Left ventricle myocardium inferior (tissue), 1 donor: ENCODE measurements around the gene STOX2. TPM values are rescaled to one million over a fixed set of nuclear protein-coding genes. Genes with fewer than 3 reads are reported as not detected.
A peak's percentile ranks its signal among the peaks of the same experiment; 100 is the strongest.

Source experiments
- DNase-seq: peaks from one replicate; pipeline ENCODE4 v3.0.0-alpha.2; 2020
- H3K27ac ChIP-seq: fragments of 200-600 bp; replicated peaks from 2 replicates; pipeline ENCODE4 v1.8.0; 2021
- H3K27me3 ChIP-seq: fragments of 200-600 bp; 2 replicates; pipeline ENCODE4 v1.8.0; 2021; ENCODE audit warnings: low read depth
- H3K36me3 ChIP-seq: fragments of 200-600 bp; 2 replicates; pipeline ENCODE4 v1.8.0; 2021
- H3K4me1 ChIP-seq: fragments of 200-600 bp; 2 replicates; pipeline ENCODE4 v1.8.0; 2021
- H3K4me3 ChIP-seq: fragments of 200-600 bp; 2 replicates; pipeline ENCODE4 v1.8.0; 2021; ENCODE audit warnings: mild to moderate bottlenecking, moderate library complexity
- H3K9me3 ChIP-seq: fragments of 200-600 bp; replicated peaks from 2 replicates; pipeline ENCODE4 v1.8.0; 2021
- CTCF ChIP-seq: fragments of 200-600 bp; IDR thresholded peaks from 2 replicates; pipeline ENCODE4 v1.8.0; 2021; ENCODE audit warnings: antibody characterized with exemption, mild to moderate bottlenecking, borderline replicate concordance
- intact Hi-C: fragments of 100-400 bp; cut with micrococcal nuclease; formaldehyde crosslinking; loops from one replicate; pipeline ENCODE4 v1.11.0; 2022
- total RNA-seq: library from RNA; stranded (reverse); fragmentation: NEBNext Ultra II Directional; extraction: Animal tissue kit (Norgen Biotek cat#: 25700); gene quantifications from one replicate; pipeline ENCODE4 v1.2.1, GENCODE V29; 2021
- donor health status: DM: no; HTN: yes; CAD: no; lungs with severe emphysema.

The STOX2 gene
- total RNA-seq, 1 donor from 2014 or later = 12.2 TPM

- Histone ChIP-seq H3K27me3 (no peaks in the 10 kb centered on the region), H3K4me1 (peaks cover 22% of the 10 kb centered on the region), H3K9me3 (peaks cover 16% of the 10 kb centered on the region), H3K36me3 (no peaks in the 10 kb centered on the region), H3K4me3 (no peak overlapping the region), H3K27ac (no peak overlapping the region)
- TF ChIP-seq CTCF = no peak
- DNase-seq = no peak
- intact Hi-C loops = no loop called here
Measured at GRCh38 chr4:183969596-183969995, 64.5 kb downstream of the STOX2 start.

GRCh38 chr4:183971929-183972490, 66.9 kb downstream of the STOX2 start:
- Histone ChIP-seq H3K9me3 (peaks cover 34% of the 10 kb centered on the region), H3K36me3 (no peaks in the 10 kb centered on the region), H3K27ac (peak overlapping the region; percentile 21), H3K27me3 (no peaks in the 10 kb centered on the region), H3K4me1 (peaks cover 22% of the 10 kb centered on the region), H3K4me3 (peak overlapping the region; percentile 13)
- peak; percentile 47 for DNase-seq
- no peak for TF ChIP-seq CTCF
- intact Hi-C loops = no loop called here

- intact Hi-C loops = no loop called here
- H3K27me3 ChIP-seq = no peaks in the 10 kb centered on the region
- no peak for TF ChIP-seq CTCF
- DNase-seq = no peak
- peaks cover 36% of the 10 kb centered on the region for H3K9me3 ChIP-seq
- H3K4me3 ChIP-seq = no peak overlapping the region
- H3K4me1 ChIP-seq = peaks cover 3% of the 10 kb centered on the region
- H3K36me3 ChIP-seq = no peaks in the 10 kb centered on the region
- no peak overlapping the region for H3K27ac ChIP-seq
Measured at GRCh38 chr4:183977707-183978106, 72.6 kb downstream of the STOX2 start.

GRCh38 chr4:183984566-183984965, 79.5 kb downstream of the STOX2 start:
- H3K27me3 ChIP-seq = no peaks in the 10 kb centered on the region
- TF ChIP-seq CTCF = no peak
- peak overlapping the region; percentile 24 for H3K4me3 ChIP-seq
- no peaks in the 10 kb centered on the region for H3K36me3 ChIP-seq
- H3K27ac ChIP-seq = peak overlapping the region; percentile 70
- peaks cover 68% of the 10 kb centered on the region for H3K4me1 ChIP-seq
- DNase-seq = peak; percentile 67
- intact Hi-C loops = no loop called here
- H3K9me3 ChIP-seq = no peaks in the 10 kb centered on the region

- H3K4me1 ChIP-seq = peaks cover 74% of the 10 kb centered on the region
- H3K27ac ChIP-seq = no peak overlapping the region
- H3K9me3 ChIP-seq = no peaks in the 10 kb centered on the region
- H3K4me3 ChIP-seq = no peak overlapping the region
- no peaks in the 10 kb centered on the region for H3K27me3 ChIP-seq
- no peak for TF ChIP-seq CTCF
- intact Hi-C loops = no loop called here
- no peak for DNase-seq
- no peaks in the 10 kb centered on the region for H3K36me3 ChIP-seq
Measured at GRCh38 chr4:183985786-183986185, 80.7 kb downstream of the STOX2 start.
